Measurements from ENCODE around the gene DDX41. TPM values are rescaled to one million over a fixed set of nuclear protein-coding genes. Genes with fewer than 3 reads are reported as not detected.
A peak's percentile ranks its signal among the peaks of the same experiment; 100 is the strongest.

Gene DDX41
- polyA plus RNA-seq, 4 donors, result 81.9 to 95.4 (median 87.6) TPM

- Histone ChIP-seq H3K36me3 (ENCODE audit: control insufficient read depth in 3 of 3, insufficient read depth in 2 of 3, low read depth in 1 of 3, low read length in 3 of 3) (peaks cover 0 to 12% (median 2%) of the 10 kb centered on the region in 3 donors), H3K27me3 (ENCODE audit: control insufficient read depth in 3 of 3, insufficient read depth in 3 of 3, low read length in 3 of 3) (no peaks in the 10 kb centered on the region), H3K27ac (ENCODE audit: low read depth in 1 of 3, low read length in 2 of 3) (peak overlapping the region in 1 of 3 donors; percentile 74), H3K4me3 (ENCODE audit: low read depth in 1 of 3, low read length in 3 of 3) (no peak overlapping the region), H3K4me1 (ENCODE audit: control insufficient read depth in 3 of 3, insufficient read depth in 2 of 3, low read depth in 1 of 3, low read length in 2 of 3) (peaks cover 0 to 2% (median 0%) of the 10 kb centered on the region in 3 donors), H3K9me3 (ENCODE audit: control insufficient read depth in 2 of 2, insufficient read depth in 1 of 2, low read depth in 1 of 2, low read length in 1 of 2) (no peaks in the 10 kb centered on the region)
- no peak for FAIRE-seq
- no peak for DNase-seq
- 76 to 81% (median 80%) methylated on average over 4 of the region's 4 CpGs for WGBS, 3 donors
These were observed 28.9 kb upstream of the DDX41 start for GRCh38 chr5:177545487-177546257.

- H3K36me3 ChIP-seq (ENCODE audit: control insufficient read depth in 3 of 3, insufficient read depth in 2 of 3, low read depth in 1 of 3, low read length in 3 of 3), result peaks cover 5 to 21% (median 6%) of the 10 kb centered on the region in 3 donors
- no peak overlapping the region for H3K27ac ChIP-seq (ENCODE audit: low read depth in 1 of 3, low read length in 2 of 3)
- H3K4me3 ChIP-seq (ENCODE audit: low read depth in 1 of 3, low read length in 3 of 3), result no peak overlapping the region
- no peaks in the 10 kb centered on the region for H3K9me3 ChIP-seq (ENCODE audit: control insufficient read depth in 2 of 2, insufficient read depth in 1 of 2, low read depth in 1 of 2, low read length in 1 of 2)
- 95 to 97% (median 96%) methylated on average over 4 of the region's 4 CpGs for WGBS, 3 donors
- peaks cover 0 to 2% (median 0%) of the 10 kb centered on the region in 3 donors for H3K4me1 ChIP-seq (ENCODE audit: control insufficient read depth in 3 of 3, insufficient read depth in 2 of 3, low read depth in 1 of 3, low read length in 2 of 3)
- H3K27me3 ChIP-seq (ENCODE audit: control insufficient read depth in 3 of 3, insufficient read depth in 3 of 3, low read length in 3 of 3), result no peaks in the 10 kb centered on the region
- DNase-seq (no peak), FAIRE-seq (no peak)
These were observed 26.2 kb upstream of the DDX41 start for GRCh38 chr5:177542816-177543465.

GRCh38 chr5:177540438-177540837 lies 23.7 kb upstream of the DDX41 start:
- 78 to 85% (median 84%) methylated on average over 3 of the region's 3 CpGs for WGBS, 3 donors
- Histone ChIP-seq H3K36me3 (ENCODE audit: control insufficient read depth in 3 of 3, insufficient read depth in 2 of 3, low read depth in 1 of 3, low read length in 3 of 3) (peaks cover 13 to 36% (median 17%) of the 10 kb centered on the region in 3 donors), H3K9me3 (ENCODE audit: control insufficient read depth in 2 of 2, insufficient read depth in 1 of 2, low read depth in 1 of 2, low read length in 1 of 2) (no peaks in the 10 kb centered on the region), H3K4me1 (ENCODE audit: control insufficient read depth in 3 of 3, insufficient read depth in 2 of 3, low read depth in 1 of 3, low read length in 2 of 3) (no peaks in the 10 kb centered on the region), H3K27me3 (ENCODE audit: control insufficient read depth in 3 of 3, insufficient read depth in 3 of 3, low read length in 3 of 3) (no peaks in the 10 kb centered on the region), H3K27ac (ENCODE audit: low read depth in 1 of 3, low read length in 2 of 3) (no peak overlapping the region), H3K4me3 (ENCODE audit: low read depth in 1 of 3, low read length in 3 of 3) (no peak overlapping the region)
- DNase-seq (no peak), FAIRE-seq (no peak)

- Histone ChIP-seq H3K27ac (ENCODE audit: low read depth in 1 of 3, low read length in 2 of 3) (no peak overlapping the region), H3K9me3 (ENCODE audit: control insufficient read depth in 2 of 2, insufficient read depth in 1 of 2, low read depth in 1 of 2, low read length in 1 of 2) (no peaks in the 10 kb centered on the region), H3K27me3 (ENCODE audit: control insufficient read depth in 3 of 3, insufficient read depth in 3 of 3, low read length in 3 of 3) (no peaks in the 10 kb centered on the region), H3K4me1 (ENCODE audit: control insufficient read depth in 3 of 3, insufficient read depth in 2 of 3, low read depth in 1 of 3, low read length in 2 of 3) (no peaks in the 10 kb centered on the region), H3K36me3 (ENCODE audit: control insufficient read depth in 3 of 3, insufficient read depth in 2 of 3, low read depth in 1 of 3, low read length in 3 of 3) (peaks cover 13 to 39% (median 20%) of the 10 kb centered on the region in 3 donors), H3K4me3 (ENCODE audit: low read depth in 1 of 3, low read length in 3 of 3) (no peak overlapping the region)
- DNase-seq (no peak), FAIRE-seq (no peak)
- WGBS, 3 donors, result 89 to 96% (median 92%) methylated on average over 2 of the region's 2 CpGs
These were observed 22.6 kb upstream of the DDX41 start for GRCh38 chr5:177539411-177539810.

GRCh38 chr5:177538876-177539275 lies 22.1 kb upstream of the DDX41 start:
- Histone ChIP-seq H3K27me3 (ENCODE audit: control insufficient read depth in 3 of 3, insufficient read depth in 3 of 3, low read length in 3 of 3) (no peaks in the 10 kb centered on the region), H3K4me3 (ENCODE audit: low read depth in 1 of 3, low read length in 3 of 3) (no peak overlapping the region), H3K9me3 (ENCODE audit: control insufficient read depth in 2 of 2, insufficient read depth in 1 of 2, low read depth in 1 of 2, low read length in 1 of 2) (no peaks in the 10 kb centered on the region), H3K27ac (ENCODE audit: low read depth in 1 of 3, low read length in 2 of 3) (no peak overlapping the region), H3K4me1 (ENCODE audit: control insufficient read depth in 3 of 3, insufficient read depth in 2 of 3, low read depth in 1 of 3, low read length in 2 of 3) (no peaks in the 10 kb centered on the region), H3K36me3 (ENCODE audit: control insufficient read depth in 3 of 3, insufficient read depth in 2 of 3, low read depth in 1 of 3, low read length in 3 of 3) (peaks cover 13 to 41% (median 21%) of the 10 kb centered on the region in 3 donors)
- DNase-seq (no peak), FAIRE-seq (no peak)
- 92 to 95% (median 92%) methylated on average over 10 of the region's 10 CpGs for WGBS, 3 donors

- Histone ChIP-seq H3K4me3 (ENCODE audit: low read depth in 1 of 3, low read length in 3 of 3) (no peak overlapping the region), H3K36me3 (ENCODE audit: control insufficient read depth in 3 of 3, insufficient read depth in 2 of 3, low read depth in 1 of 3, low read length in 3 of 3) (peaks cover 13 to 50% (median 22%) of the 10 kb centered on the region in 3 donors), H3K27me3 (ENCODE audit: control insufficient read depth in 3 of 3, insufficient read depth in 3 of 3, low read length in 3 of 3) (no peaks in the 10 kb centered on the region), H3K4me1 (ENCODE audit: control insufficient read depth in 3 of 3, insufficient read depth in 2 of 3, low read depth in 1 of 3, low read length in 2 of 3) (no peaks in the 10 kb centered on the region), H3K27ac (ENCODE audit: low read depth in 1 of 3, low read length in 2 of 3) (peak overlapping the region in 1 of 3 donors; percentile 53), H3K9me3 (ENCODE audit: control insufficient read depth in 2 of 2, insufficient read depth in 1 of 2, low read depth in 1 of 2, low read length in 1 of 2) (no peaks in the 10 kb centered on the region)
- 61 to 74% (median 67%) methylated on average over 15 of the region's 15 CpGs for WGBS, 3 donors
- DNase-seq, result peak in 1 of 2 donors; percentile 24
- no peak for FAIRE-seq
These were observed 20.9 kb upstream of the DDX41 start for GRCh38 chr5:177537389-177538361.

- Histone ChIP-seq H3K4me1 (ENCODE audit: control insufficient read depth in 3 of 3, insufficient read depth in 2 of 3, low read depth in 1 of 3, low read length in 2 of 3) (no peaks in the 10 kb centered on the region), H3K27me3 (ENCODE audit: control insufficient read depth in 3 of 3, insufficient read depth in 3 of 3, low read length in 3 of 3) (no peaks in the 10 kb centered on the region), H3K9me3 (ENCODE audit: control insufficient read depth in 2 of 2, insufficient read depth in 1 of 2, low read depth in 1 of 2, low read length in 1 of 2) (no peaks in the 10 kb centered on the region), H3K36me3 (ENCODE audit: control insufficient read depth in 3 of 3, insufficient read depth in 2 of 3, low read depth in 1 of 3, low read length in 3 of 3) (peaks cover 13 to 62% (median 21%) of the 10 kb centered on the region in 3 donors), H3K4me3 (ENCODE audit: low read depth in 1 of 3, low read length in 3 of 3) (no peak overlapping the region), H3K27ac (ENCODE audit: low read depth in 1 of 3, low read length in 2 of 3) (no peak overlapping the region)
- FAIRE-seq, result no peak
- 94 to 97% (median 94%) methylated on average over 10 of the region's 10 CpGs for WGBS, 3 donors
- DNase-seq, result no peak
These were observed 19.6 kb upstream of the DDX41 start for GRCh38 chr5:177536386-177536785.

GRCh38 chr5:177535125-177535524 lies 18.4 kb upstream of the DDX41 start:
- Histone ChIP-seq H3K36me3 (ENCODE audit: control insufficient read depth in 3 of 3, insufficient read depth in 2 of 3, low read depth in 1 of 3, low read length in 3 of 3) (peaks cover 16 to 71% (median 23%) of the 10 kb centered on the region in 3 donors), H3K4me1 (ENCODE audit: control insufficient read depth in 3 of 3, insufficient read depth in 2 of 3, low read depth in 1 of 3, low read length in 2 of 3) (no peaks in the 10 kb centered on the region), H3K4me3 (ENCODE audit: low read depth in 1 of 3, low read length in 3 of 3) (no peak overlapping the region), H3K27me3 (ENCODE audit: control insufficient read depth in 3 of 3, insufficient read depth in 3 of 3, low read length in 3 of 3) (no peaks in the 10 kb centered on the region), H3K27ac (ENCODE audit: low read depth in 1 of 3, low read length in 2 of 3) (no peak overlapping the region), H3K9me3 (ENCODE audit: control insufficient read depth in 2 of 2, insufficient read depth in 1 of 2, low read depth in 1 of 2, low read length in 1 of 2) (no peaks in the 10 kb centered on the region)
- no peak for FAIRE-seq
- 92 to 97% (median 94%) methylated on average over 7 of the region's 7 CpGs for WGBS, 3 donors
- no peak for DNase-seq
